Ishikawa (cell line): ENCODE results near the gene RAB26.

ENCODE experiments used
- CREB1 ChIP-seq: IDR thresholded peaks from 2 replicates; pipeline ENCODE4 v1.6.1; 2012; ENCODE audit warnings: low read depth
- EGR1 ChIP-seq: IDR thresholded peaks from 2 replicates; pipeline ENCODE4 v1.6.1; 2012
- EP300 ChIP-seq: IDR thresholded peaks from 2 replicates; pipeline ENCODE4 v1.6.1; 2012; ENCODE audit warnings: borderline replicate concordance
- FOXM1 ChIP-seq: IDR thresholded peaks from 2 replicates; pipeline ENCODE4 v1.6.1; 2012; ENCODE audit warnings: low read depth, borderline replicate concordance
- RAD21 ChIP-seq: IDR thresholded peaks from 2 replicates; pipeline ENCODE4 v1.6.1; 2012; ENCODE audit warnings: low read depth
- TAF1 ChIP-seq: IDR thresholded peaks from 2 replicates; pipeline ENCODE4 v1.6.1; 2012; ENCODE audit warnings: low read depth, mild to moderate bottlenecking
- ZBTB7A ChIP-seq: IDR thresholded peaks from 2 replicates; pipeline ENCODE4 v1.6.1; 2012; ENCODE audit warnings: low read depth
- TF ChIP-seq, protein P1 (sequence below): IDR thresholded peaks from 2 replicates; pipeline ENCODE4 v1.6.1; 2012; ENCODE audit warnings: low read depth, mild to moderate bottlenecking
- TF ChIP-seq, protein P2 (sequence below): IDR thresholded peaks from 2 replicates; pipeline ENCODE4 v1.6.1; 2012

DNA sequence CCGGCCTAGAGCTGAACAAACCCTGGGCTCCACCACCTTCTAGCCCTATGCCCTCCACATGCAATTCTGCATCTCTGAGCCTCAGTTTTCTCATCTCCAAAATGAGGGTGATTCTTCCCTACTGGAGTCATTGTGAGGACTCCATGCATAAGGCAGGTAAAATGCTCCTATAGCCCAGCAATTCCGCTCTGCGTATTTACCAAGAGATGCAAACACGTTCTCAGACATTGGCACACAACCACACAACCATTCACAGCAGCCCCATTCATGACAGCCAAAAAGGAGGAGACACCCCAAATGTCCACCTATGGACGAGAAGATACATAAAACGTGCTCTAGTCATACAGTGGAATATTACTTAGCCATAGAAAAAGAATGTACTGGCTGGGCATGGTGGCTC is 51.9 kb downstream of the RAB26 start:
- no peak for TF ChIP-seq FOXM1
- TF ChIP-seq, protein P1, sequence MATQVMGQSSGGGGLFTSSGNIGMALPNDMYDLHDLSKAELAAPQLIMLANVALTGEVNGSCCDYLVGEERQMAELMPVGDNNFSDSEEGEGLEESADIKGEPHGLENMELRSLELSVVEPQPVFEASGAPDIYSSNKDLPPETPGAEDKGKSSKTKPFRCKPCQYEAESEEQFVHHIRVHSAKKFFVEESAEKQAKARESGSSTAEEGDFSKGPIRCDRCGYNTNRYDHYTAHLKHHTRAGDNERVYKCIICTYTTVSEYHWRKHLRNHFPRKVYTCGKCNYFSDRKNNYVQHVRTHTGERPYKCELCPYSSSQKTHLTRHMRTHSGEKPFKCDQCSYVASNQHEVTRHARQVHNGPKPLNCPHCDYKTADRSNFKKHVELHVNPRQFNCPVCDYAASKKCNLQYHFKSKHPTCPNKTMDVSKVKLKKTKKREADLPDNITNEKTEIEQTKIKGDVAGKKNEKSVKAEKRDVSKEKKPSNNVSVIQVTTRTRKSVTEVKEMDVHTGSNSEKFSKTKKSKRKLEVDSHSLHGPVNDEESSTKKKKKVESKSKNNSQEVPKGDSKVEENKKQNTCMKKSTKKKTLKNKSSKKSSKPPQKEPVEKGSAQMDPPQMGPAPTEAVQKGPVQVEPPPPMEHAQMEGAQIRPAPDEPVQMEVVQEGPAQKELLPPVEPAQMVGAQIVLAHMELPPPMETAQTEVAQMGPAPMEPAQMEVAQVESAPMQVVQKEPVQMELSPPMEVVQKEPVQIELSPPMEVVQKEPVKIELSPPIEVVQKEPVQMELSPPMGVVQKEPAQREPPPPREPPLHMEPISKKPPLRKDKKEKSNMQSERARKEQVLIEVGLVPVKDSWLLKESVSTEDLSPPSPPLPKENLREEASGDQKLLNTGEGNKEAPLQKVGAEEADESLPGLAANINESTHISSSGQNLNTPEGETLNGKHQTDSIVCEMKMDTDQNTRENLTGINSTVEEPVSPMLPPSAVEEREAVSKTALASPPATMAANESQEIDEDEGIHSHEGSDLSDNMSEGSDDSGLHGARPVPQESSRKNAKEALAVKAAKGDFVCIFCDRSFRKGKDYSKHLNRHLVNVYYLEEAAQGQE: no peak
- TF ChIP-seq EGR1: no peak
- TF ChIP-seq EP300: no peak
- no peak for TF ChIP-seq RAD21
- TF ChIP-seq, protein P2, sequence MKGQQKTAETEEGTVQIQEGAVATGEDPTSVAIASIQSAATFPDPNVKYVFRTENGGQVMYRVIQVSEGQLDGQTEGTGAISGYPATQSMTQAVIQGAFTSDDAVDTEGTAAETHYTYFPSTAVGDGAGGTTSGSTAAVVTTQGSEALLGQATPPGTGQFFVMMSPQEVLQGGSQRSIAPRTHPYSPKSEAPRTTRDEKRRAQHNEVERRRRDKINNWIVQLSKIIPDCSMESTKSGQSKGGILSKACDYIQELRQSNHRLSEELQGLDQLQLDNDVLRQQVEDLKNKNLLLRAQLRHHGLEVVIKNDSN: no peak
- no peak for TF ChIP-seq ZBTB7A
- TF ChIP-seq CREB1: no peak
- TF ChIP-seq TAF1: no peak
